Measurements from ENCODE around the gene ENOPH1. TPM values are rescaled to one million over a fixed set of nuclear protein-coding genes. Genes with fewer than 3 reads are reported as not detected.

ENOPH1 gene
- total RNA-seq, result 10 to 100 TPM; 19.8 to 32.4 (median 23.8) TPM

DNA sequence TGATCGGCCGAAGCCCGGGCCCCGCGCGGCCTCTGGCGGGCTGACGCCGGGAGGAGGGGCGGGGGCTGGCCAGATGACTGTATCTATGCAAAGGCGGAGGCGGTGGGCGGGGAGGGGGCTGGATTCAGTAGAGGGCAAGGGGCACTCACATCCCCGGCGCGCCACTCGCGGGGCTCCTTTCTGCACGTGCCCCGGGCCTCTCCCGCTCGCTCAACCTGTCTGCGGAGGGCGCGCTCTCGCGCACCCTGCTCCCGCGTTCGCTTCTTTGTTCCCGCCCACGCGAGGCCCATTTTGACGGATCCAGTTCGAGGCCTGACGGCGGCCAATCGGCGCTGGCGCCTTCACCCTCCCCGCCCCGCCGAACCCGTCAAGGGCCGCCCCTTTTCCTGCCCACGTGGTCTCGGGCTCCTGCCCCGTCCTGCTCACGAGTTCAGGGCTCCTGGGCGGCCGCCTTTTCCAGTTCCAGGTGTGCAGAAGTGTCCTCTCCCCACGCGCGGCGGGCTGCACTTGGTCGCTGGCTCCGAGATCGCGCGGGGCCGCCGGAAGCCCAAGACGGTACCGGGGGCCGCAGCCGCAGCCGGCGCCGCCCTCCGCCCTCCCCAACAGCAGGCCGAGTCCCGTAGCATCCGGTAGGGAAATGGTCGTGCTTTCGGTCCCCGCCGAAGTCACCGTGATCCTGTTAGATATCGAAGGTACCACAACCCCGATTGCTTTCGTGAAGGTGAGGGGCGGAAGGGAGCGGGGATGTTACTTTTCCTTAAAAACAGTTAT is at the start of gene ENOPH1, which contains the start of gene HNRNPDL:
TSS of gene ENOPH1 (plus strand) at position 398 of the 771 bp plus-strand sequence. CDS start at position 638, 240 bp downstream.
TSS of gene HNRNPDL (minus strand) at position 270 of the 771 bp plus-strand sequence. CDS start 772 bp downstream, outside the sequence.
- Histone ChIP-seq H3K27me3 (no peaks in the 10 kb centered on the region), H3K36me3 (peaks cover 0 to 26% of the 10 kb centered on the region in 2 donors), H3K4me1 (peaks cover 3 to 48% (median 17%) of the 10 kb centered on the region in 3 donors), H3K9me3 (no peaks in the 10 kb centered on the region), H3K4me3 (peak within 1 kb of the TSS; percentile 55 to 85), H3K27ac (peak within 1 kb of the TSS; percentile 82 to 99 (median 94))
- 2% methylated on average over 11 of the region's 83 CpGs; no CpG with 5 or more reads in 1 of the 2 donors for WGBS, 2 donors (ENCODE audit: low coverage in 1 of 2)
- ATAC-seq, result peak; percentile 90
- TF ChIP-seq POLR2A (IDR thresholded peaks at IDR 0.05), result peak; percentile 57 to 61
- TF ChIP-seq POLR2AphosphoS5 (IDR thresholded peaks at IDR 0.05), result peak; percentile 73
- no peak for TF ChIP-seq EP300 (IDR thresholded peaks at IDR 0.05)
- TF ChIP-seq, protein P1, sequence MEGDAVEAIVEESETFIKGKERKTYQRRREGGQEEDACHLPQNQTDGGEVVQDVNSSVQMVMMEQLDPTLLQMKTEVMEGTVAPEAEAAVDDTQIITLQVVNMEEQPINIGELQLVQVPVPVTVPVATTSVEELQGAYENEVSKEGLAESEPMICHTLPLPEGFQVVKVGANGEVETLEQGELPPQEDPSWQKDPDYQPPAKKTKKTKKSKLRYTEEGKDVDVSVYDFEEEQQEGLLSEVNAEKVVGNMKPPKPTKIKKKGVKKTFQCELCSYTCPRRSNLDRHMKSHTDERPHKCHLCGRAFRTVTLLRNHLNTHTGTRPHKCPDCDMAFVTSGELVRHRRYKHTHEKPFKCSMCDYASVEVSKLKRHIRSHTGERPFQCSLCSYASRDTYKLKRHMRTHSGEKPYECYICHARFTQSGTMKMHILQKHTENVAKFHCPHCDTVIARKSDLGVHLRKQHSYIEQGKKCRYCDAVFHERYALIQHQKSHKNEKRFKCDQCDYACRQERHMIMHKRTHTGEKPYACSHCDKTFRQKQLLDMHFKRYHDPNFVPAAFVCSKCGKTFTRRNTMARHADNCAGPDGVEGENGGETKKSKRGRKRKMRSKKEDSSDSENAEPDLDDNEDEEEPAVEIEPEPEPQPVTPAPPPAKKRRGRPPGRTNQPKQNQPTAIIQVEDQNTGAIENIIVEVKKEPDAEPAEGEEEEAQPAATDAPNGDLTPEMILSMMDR (IDR thresholded peaks at IDR 0.05), result no peak

DNA sequence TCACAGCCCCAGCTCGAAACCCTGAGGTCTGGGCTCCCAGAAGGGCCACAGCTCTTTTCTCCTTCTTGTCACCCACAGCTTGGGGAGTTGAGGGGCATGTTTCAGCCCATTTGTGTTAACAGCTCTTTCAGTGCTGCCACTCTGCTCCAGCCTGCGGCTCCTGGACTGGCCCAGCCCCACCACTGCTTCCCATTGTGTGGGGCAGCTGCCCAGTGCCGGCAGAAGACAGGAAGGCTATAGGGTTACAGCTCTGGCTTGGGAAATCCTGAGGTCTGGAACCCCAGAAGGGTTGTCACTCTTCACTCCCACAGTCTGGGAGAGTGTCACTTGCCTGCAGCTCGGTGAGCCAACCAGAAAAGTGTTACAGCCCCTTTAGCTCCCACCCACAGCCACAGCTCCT is 49.6 kb upstream of the ENOPH1 start:
- Histone ChIP-seq H3K36me3 (peaks cover 0 to 10% of the 10 kb centered on the region in 2 donors), H3K4me1 (peaks cover 0 to 39% (median 5%) of the 10 kb centered on the region in 3 donors), H3K9me3 (no peaks in the 10 kb centered on the region), H3K27ac (no peak overlapping the region), H3K4me3 (no peak overlapping the region), H3K27me3 (no peaks in the 10 kb centered on the region)
- TF ChIP-seq POLR2A (IDR thresholded peaks at IDR 0.05), result no peak
- TF ChIP-seq POLR2AphosphoS5 (IDR thresholded peaks at IDR 0.05), result no peak
- TF ChIP-seq, protein P1 (IDR thresholded peaks at IDR 0.05), result no peak
- no peak for TF ChIP-seq EP300 (IDR thresholded peaks at IDR 0.05)
- WGBS, 2 donors (ENCODE audit: low coverage in 1 of 2), result no CpG with 5 or more reads among the region's 4 CpGs
- ATAC-seq, result no peak

DNA sequence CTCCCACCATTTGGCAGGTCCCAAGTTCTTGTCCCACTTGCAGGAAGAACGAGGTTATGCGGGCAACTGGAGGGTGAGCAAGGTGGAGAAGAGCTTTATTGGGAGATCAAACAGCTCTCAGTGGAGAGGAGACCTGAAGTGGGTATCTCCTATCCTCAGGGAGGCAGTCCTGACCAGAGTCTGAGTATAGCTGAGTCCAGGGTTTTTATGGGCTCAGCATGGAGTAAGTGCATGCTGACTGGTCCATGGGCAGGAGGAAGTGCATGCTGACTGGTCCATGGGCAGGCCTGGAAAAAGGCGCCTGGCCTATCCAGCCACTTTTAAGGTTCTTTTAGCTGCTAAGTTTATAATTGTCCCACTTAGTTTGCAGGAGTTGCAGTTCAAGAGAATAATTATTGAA is 49.2 kb upstream of the ENOPH1 start:
- Histone ChIP-seq H3K27ac (no peak overlapping the region), H3K36me3 (peaks cover 0 to 10% of the 10 kb centered on the region in 2 donors), H3K4me3 (no peak overlapping the region), H3K9me3 (no peaks in the 10 kb centered on the region), H3K4me1 (peaks cover 0 to 35% (median 5%) of the 10 kb centered on the region in 3 donors), H3K27me3 (no peaks in the 10 kb centered on the region)
- WGBS, 2 donors (ENCODE audit: low coverage in 1 of 2), result 100% methylated on average over 2 of the region's 3 CpGs; no CpG with 5 or more reads in 1 of the 2 donors
- no peak for ATAC-seq
- TF ChIP-seq POLR2A (IDR thresholded peaks at IDR 0.05) (no peak), POLR2AphosphoS5 (IDR thresholded peaks at IDR 0.05) (no peak), EP300 (IDR thresholded peaks at IDR 0.05) (no peak)
- TF ChIP-seq, protein P1 (IDR thresholded peaks at IDR 0.05), result no peak

DNA sequence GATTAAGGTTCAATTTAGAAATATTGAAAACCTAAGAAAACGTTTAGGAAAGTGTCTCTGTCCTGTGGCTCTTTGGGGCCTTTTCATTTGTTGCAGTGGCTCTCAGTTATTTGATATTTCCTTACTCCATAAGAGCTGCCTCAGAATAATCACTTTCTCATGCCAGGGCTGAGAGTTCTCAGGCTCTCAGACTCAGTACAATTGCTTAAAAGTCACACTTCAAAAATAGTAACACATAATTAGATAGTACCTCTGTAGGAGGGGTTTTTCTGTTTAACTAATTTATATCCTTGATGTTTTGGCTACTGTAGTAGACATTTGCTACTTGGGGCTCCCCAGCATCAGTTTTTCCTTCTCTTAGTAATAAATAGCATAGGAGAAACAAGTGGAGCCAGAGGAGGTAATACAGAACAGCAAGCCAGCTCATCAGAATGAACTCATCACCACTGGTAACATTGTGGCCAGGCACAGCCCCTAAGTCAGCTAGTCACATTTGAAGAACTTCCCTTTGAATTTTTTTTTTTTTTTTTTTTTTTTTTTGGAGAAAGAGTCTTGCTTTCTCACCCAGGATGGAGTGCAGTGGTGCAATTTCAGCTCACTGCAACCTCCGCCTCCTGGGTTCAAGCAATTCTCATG is 48.6 kb upstream of the ENOPH1 start:
- TF ChIP-seq EP300 (IDR thresholded peaks at IDR 0.05) (no peak), POLR2A (IDR thresholded peaks at IDR 0.05) (no peak), POLR2AphosphoS5 (IDR thresholded peaks at IDR 0.05) (no peak)
- TF ChIP-seq, protein P1 (IDR thresholded peaks at IDR 0.05), result no peak
- no peak overlapping the region for H3K27ac ChIP-seq
- H3K4me3 ChIP-seq, result no peak overlapping the region
- H3K4me1 ChIP-seq, result peaks cover 0 to 31% (median 5%) of the 10 kb centered on the region in 3 donors
- ATAC-seq, result no peak
- WGBS, 2 donors (ENCODE audit: low coverage in 1 of 2), result 43 to 63% methylated on average over 1 to 2 of the region's 2 CpGs
- H3K9me3 ChIP-seq, result no peaks in the 10 kb centered on the region
- H3K27me3 ChIP-seq, result no peaks in the 10 kb centered on the region
- peaks cover 0 to 10% of the 10 kb centered on the region in 2 donors for H3K36me3 ChIP-seq

All from gastroesophageal sphincter (tissue), 4 donors.